DMS53 treated with DMSO at 0.1 percent for 48 hours (cell line): ENCODE data around the gene LCE3B.

ENCODE experiments used
- DNase-seq: peaks from one replicate; lab custom pipeline; 2025; ENCODE audit not compliant: unreplicated experiment; lab: John Stamatoyannopoulos, UW

LCE3B gene

DNA sequence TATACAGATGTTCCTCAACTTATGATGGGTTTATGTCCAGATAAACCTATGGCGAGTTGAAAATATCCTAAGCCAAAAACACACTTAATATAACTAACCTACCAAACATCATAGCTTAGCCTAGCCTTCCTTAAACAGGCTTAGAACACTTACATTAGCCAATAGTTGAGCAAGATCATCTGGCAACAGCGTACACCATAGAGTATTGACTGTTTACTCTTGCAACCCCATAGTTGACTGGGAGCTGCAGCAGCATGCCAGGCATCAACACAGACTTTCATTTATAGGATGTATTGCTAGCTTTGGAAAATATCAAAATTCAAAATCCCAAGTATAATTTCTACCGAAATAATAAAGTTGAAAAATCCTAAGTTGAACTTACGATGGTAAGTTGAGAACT, 44.1 kb downstream of the LCE3B start:
- no peak for DNase-seq

DNA sequence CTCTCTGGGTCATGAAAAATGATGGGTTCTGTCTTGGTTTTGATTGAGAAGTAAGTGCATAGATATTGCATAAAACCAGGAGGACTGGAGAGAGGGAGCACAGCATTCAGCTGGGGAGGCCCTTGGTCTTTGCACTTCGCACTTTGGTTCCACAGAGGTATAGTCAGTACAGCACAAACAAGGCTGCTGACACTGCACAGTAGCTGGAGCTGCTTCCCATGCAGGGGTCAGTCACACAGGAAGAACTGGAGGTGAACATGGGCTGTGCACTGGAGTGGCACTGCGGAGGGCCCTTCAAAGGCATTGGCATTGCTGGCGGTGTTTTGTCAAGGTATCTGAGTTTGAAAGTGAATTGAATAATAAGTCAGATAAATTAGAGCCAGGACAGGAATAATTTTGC, 45.0 kb downstream of the LCE3B start:
- DNase-seq, result no peak

DNA sequence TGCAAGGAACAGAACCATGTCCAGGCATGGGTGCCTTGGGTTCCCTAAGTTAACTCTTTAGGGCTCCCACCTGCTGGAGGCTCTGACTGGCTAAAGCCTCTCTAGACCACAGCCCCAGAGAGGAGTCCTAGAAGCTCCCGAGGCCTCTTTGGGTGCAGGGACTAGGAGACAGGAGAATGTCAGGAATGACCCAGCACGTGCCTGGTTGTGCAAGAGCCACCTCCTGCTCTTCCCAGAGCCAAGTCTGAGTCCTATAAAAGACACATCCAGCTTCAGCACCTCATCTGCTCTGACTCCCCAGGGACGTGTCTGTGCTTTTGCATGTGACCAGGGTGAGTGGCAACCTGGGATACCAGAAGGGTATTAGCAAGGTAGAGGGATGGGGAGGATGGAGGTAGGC, 49.5 kb downstream of the LCE3B start, which contains the start of gene LCE2D:
LCE2D (plus strand) TSS at position 283 of the 400 bp plus-strand sequence. CDS start 726 bp downstream, outside the sequence.
- no peak for DNase-seq
